Left cardiac atrium (tissue), 4 donors: ENCODE data around the gene IKZF4. TPM values are rescaled to one million over a fixed set of nuclear protein-coding genes. Genes with fewer than 3 reads are reported as not detected.
"Not testable (repeated sequence)": the region's sequence is repeated elsewhere in the genome, so short reads cannot be mapped to it uniquely, and the experiment has no call there.

Experiments
- ATAC-seq, 2 donors: fragments of 200-7000 bp; cut with Tn5 transposase; one replicate each; pipeline ENCODE4 v1.9.1; 2020; ENCODE audit warnings: mild to moderate bottlenecking in 2 of 2, moderate library complexity in 2 of 2
- DNase-seq: peaks from one replicate; pipeline ENCODE4 v3.0.0-alpha.2; 2020
- intact Hi-C, 2 donors: fragments of 100-400 bp; cut with DNase I; formaldehyde crosslinking; loops; one replicate each; pipeline versions ENCODE4 v1.14.1 to v1.15.1; 2022 to 2023
- total RNA-seq, 2 donors: library from RNA; stranded (reverse); fragmentation: NEBNext Ultra II Directional; extraction: Animal tissue kit (Norgen Biotek cat#: 25700); gene quantifications; one replicate each; pipeline ENCODE4 v1.2.1, GENCODE V29; 2021
- donor health status: DM: no; HTN: yes; CAD: no.
- donor health status: DM: no; HTN: yes; CAD: no; lungs with severe emphysema.
- donor health status: DM: yes; HTN: yes; CAD: no.
- donor health status: Dilated cardiomyopathy.

The IKZF4 gene
- total RNA-seq, 2 donors from 2014 or later: 6.2 to 6.7 TPM

DNA sequence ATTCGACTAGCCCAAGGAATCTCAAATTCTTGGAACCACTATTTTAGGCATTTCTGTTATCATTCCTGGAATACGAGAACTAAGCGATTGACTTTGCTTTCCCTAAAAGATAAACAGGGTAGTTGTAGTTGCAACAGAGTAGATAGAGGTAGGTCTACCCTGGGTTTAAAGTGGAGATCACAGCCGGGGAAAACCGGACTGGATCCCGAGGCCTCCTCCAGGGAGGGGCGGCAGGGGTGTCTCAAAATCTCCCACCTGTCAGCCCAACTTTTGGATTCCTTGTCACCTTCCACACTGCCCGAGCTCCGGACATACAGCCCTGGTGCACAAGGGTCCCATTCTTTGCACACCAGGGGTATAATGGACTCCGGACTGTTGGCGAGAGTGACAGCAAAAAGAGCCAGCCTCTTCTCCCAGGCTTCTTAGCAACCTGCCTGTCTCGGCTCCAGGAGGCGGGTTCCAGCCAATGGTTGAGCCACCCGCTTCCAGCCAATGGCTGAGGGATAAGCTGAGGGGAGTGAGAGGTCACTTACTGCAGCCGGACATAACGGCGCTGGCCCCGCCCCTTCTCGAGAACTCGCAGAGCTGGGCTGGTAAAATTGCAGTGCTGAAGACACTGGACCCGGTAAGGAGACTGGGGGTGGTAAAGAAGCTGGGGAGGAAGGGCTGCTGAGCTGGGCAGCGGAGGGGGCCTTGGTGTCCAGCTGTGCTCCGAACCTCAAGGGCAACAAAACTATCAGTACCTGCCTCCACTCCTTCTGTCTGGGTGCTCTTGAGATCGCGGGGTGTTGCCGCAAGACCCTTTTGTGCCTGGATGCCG is 23.9 kb upstream of the IKZF4 start, which contains the start of gene SUOX:
Gene SUOX (plus strand): TSS at position 562 of the 820 bp plus-strand sequence. CDS start 4,946 bp downstream, outside the sequence.
- intact Hi-C loops: loop anchor here (2.0 to 10.0 kb wide), 3 partner anchors 44 to 108 kb away; partner anchors contain the start of genes PA2G4 (in 1 of the 2) and RPS26 (in 1 of the 2)
- peak; percentile 98 for DNase-seq
- ATAC-seq: peak; percentile 100

DNA sequence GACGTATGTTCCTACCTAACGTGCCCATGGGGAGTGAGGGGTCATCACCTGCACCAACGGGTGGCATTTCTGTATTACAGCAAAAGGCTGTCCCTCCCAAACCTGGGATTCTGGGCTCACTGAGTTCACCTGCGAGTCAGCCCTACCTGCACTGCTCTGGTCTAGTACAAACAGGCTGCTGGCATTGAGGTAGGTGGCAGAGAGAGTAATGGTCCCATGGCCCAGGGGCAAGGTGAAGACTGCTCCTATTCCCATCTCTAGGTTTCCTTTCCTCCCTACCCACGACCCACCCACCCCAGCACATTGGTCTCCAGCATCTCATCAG is 23.3 kb upstream of the IKZF4 start:
- ATAC-seq: peak; percentile 2 to 8
- DNase-seq: no peak
- intact Hi-C loops: loop anchor here (2.0 to 10.0 kb wide), 3 partner anchors 43 to 107 kb away; partner anchors contain the start of genes PA2G4 (in 1 of the 2) and RPS26 (in 1 of the 2)

DNA sequence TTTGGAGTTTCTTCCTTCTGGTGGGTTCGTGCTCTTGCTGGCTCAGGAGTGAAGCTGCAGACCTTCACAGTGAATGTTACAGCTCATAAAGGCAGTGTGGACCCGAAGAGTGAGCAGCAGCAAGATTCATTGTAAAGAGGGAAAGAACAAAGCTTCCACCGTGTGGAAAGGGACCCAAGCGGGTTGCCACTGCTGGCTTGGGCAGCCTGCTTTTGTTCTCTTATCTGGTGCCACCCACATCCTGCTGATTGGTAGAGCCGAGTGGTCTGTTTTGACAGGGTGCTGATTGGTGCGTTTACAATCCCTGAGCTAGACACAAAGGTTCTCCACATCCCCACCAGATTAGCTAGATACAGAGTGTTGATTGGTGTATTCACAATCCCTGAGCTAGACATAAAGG is 21.3 kb upstream of the IKZF4 start:
- intact Hi-C loops: loop anchor here (10.0 kb wide), 2 partner anchors 95 to 105 kb away; partner anchors contain the start of gene PA2G4 (in 1 of the 2)
- ATAC-seq, DNase-seq: not testable (repeated sequence)

DNA sequence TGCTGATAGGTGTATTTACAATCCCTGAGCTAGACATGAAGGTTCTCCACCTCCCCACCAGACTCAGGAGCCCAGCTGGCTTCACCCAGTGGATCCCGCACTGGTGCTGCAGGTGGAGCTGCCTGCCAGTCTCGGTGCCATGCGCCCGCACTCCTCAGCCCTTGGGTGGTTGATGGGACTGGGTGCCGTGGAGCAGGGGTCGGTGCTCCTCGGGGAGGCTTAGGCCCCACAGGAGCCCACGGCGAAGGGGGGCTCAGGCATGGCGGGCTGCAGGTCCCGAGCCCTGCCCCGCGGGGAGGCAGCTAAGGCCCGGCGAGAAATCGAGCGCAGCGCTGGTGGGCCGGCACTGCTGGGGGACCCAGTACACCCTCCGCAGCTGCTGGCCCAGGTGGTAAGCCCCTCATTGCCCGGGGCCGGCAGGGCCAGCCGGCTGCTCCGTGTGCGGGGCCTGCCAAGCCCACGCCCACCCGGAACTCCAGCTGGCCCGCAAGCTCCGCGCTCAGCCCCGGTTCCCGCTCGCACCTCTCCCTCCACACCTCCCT is 20.8 kb upstream of the IKZF4 start:
- intact Hi-C loops: loop anchor here (10.0 kb wide), 2 partner anchors 95 to 105 kb away; partner anchors contain the start of gene PA2G4 (in 1 of the 2)
- not testable (repeated sequence) for ATAC-seq, DNase-seq

DNA sequence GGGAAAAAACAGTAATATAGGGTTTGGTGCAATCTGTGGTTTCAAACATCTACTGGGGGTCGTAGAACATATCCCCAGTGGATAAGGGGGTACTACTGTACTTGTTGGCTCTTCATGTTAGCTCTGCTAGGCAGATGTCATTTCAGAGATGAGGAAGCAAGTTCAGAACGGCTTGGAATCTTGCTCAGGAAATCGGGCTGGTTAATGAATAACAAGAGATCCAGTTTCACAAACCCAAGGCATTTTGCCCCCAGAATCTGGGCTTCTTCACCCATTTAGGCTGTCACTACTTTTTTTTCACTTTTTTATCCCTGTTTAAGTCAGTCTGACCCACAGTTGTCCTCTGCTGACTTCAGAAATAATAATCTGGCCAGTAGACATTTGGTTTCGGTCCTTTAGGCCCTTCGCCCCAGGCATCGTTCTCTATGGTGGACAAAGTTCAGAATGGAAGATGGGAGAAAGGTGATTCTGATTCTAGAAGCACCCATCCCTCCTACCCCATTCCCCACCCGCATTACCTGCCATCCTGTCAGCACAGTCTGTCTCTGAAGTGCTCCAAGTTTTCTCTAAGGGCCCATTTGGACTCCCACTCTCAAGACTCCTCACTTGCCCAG is 19.2 kb upstream of the IKZF4 start:
- intact Hi-C loops: no loop called here
- DNase-seq: no peak
- ATAC-seq: no peak

DNA sequence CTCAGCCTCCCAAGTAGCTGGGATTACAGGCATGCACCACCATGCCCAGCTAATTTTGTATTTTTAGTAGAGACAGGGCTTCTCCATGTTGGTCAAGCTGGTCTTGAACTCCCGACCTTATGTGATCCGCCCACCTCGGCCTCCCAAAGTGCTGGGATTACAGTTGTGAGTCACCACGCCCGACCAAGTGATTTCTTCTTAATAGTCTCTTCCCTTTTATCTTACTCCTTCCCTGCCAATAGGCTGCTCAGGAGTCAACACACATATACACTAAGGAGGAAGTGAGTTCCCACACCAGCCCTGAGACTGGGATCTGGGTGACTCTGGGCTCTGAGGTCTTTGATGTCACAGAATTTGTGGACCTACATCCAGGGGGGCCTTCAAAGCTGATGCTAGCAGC is 17.5 kb upstream of the IKZF4 start:
- intact Hi-C loops, ATAC-seq, DNase-seq: not testable (repeated sequence)

DNA sequence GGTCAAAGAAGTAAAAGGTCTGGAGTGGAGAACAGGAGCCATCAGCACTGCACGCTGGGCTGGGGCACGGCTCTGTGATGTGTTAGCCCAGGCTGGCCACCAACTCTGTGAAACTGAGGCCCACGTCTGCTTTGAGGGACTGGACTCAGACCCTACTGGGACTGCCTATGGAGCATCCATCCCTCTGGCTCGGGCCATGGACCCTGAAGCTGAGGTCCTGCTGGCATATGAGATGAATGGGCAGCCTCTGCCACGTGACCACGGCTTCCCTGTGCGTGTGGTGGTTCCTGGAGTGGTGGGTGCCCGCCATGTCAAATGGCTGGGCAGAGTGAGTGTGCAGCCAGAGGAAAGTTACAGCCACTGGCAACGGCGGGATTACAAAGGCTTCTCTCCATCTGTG is 16.6 kb upstream of the IKZF4 start:
- intact Hi-C loops: no loop called here
- no peak for DNase-seq
- ATAC-seq: no peak

DNA sequence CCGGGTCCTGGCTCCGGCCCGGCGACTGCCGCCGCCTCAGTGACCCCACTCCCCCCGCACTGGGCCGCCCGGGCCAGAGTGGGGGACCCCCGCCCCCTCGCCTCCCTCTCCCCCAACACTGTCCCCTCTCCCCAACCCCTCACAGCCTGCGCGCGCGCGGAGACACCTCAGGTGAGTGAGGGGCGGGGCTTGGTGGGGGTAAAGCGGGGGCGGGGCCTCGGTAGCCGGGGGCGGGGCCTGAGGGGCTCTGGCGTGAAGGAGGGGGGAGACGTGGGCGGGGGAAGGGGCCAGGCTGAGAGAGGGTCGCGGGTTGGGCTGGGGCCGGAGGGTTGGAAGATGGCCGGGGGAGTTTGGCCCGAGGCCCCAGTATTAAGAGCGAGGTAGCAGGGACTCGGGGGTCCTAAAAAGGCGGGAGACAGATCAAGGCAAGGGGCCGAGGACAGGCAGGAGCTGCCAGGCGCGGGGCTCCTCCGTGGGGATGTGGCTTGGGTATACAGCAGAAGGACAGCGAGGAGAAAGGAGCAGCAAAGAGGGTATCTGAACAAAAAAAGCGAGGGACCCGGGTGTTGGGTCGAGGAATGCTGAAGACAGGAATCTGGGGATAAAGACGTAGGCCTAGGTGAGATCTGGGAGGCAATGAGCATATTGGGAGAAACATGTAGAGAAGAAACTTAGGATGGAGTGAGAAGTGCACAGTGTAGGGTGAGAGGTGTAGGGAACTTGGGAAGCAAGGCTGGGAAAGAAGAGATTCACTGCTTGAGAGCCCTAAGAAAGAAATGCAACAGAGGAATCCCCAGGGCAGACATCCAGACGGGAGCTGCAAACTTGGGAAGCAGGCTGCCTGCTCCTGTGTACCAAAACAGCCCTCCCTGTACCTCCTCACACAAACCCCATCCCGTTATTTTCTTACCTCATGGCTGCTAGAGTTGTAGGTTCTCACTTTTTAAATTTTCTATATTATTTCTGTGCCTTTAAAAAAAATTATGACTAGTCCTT is 13.0 kb upstream of the IKZF4 start:
- DNase-seq (peak; percentile 67), ATAC-seq (peak; percentile 88 to 89)
- intact Hi-C loops: no loop called here

DNA sequence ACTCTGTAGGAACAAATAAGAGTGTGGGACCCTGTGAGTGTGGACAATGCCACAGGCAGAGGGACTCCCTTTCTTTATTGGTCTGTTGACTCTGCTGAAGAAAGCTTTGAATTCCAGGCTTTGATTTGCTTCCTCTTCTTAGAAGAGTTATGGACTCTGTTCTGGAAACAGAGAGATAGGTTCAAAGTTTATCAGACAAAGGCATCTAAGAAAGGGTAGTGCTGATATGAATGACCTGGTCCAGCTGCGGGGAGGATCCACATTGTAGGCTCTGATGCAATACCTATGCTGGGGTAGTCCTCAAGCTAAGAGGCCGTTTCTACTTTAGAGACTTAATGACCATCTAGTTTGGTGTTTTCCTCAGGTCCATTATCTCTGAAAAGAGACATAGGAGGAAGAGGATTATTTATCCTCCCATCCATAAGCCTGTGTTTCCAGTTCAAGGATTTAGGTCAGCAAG is 10.7 kb upstream of the IKZF4 start:
- ATAC-seq (no peak), DNase-seq (no peak)
- intact Hi-C loops: no loop called here

DNA sequence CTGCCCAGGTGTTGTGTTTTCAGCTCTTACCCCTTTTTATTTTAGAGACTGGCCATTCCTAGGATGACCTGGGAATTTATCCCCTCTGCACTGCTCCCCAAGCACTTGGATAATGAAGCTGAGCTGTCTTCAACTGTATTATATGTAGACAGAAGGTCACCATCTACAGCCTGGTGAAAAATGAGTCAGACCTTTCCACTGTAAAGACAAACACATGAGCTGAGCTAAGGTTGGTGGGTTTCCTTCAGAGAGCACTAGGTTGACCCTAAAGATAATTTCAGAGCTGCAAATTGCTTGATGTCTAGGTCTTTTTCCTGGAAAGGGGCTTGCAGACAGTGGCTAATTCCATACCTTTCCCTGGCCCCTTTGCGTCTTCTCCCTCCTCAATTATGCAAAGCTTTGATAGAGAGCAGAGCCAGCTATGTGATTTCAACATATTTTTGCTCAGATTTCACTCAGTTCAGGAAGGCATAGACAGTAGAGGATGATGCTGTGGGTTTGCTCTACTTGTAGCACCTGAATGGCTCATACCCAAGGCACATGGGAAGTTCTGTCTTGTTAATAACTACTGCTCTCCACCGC is 9.2 kb upstream of the IKZF4 start:
- ATAC-seq (no peak), DNase-seq (no peak)
- intact Hi-C loops: no loop called here

DNA sequence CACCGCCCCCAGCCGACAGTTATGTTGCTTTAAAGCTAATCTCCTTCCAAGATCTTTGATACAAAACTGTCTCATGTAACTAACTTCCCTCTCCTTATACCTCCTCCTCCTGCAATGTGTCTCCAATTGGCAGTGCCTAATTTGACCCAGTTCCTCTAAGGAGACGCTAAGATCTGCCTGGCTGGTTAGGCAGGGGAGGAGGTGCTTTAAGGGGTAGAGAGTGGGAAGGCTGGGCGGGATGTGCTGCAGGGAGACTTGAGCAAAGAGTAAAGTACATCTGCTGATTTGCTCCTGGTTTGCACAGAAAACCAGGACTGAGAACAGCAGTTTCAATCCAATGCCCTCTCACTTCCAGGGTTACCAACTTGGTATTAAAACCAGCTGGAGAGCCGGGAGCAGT is 7.4 kb upstream of the IKZF4 start:
- DNase-seq: no peak
- ATAC-seq: no peak
- intact Hi-C loops: no loop called here

DNA sequence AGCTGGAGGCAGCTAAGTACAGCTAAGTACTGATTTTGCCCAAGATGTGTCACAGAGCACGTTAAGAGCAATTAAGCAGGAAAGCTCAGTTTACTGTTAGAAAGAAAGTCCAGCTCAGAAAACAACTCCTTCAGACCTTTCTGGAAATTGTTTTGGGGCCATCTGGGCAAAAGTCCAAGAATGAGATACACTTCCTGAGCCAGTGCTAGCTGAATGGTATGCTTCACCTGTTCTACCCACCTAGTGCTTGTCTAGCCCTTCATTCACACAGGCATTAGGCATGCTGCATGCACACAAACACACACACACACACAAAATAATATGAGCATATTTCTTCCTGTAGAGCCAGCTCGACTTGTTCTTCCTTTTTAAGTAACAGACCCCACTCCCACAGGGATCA is 6.6 kb upstream of the IKZF4 start:
- ATAC-seq: no peak
- no peak for DNase-seq
- intact Hi-C loops: no loop called here

DNA sequence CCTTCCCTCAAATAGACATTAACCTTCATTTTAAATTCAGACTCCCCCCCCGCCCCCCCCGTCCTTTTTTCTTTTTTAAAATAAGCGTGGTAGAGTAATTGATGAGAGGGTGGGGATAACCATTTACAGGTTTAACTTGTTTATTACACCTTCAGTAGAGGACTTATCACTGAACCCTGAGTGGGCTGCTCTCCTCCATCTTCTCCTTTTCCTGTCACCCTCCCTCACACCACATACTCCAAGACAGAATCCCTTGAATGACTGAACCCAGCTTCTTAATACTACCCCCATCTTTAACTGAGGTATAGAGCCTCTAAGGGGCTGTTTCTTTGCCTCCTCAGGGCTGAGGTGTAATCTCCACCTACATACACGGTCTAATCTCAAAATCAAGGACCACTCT is 3.7 kb upstream of the IKZF4 start:
- DNase-seq (no peak), ATAC-seq (no peak)
- intact Hi-C loops: no loop called here

DNA sequence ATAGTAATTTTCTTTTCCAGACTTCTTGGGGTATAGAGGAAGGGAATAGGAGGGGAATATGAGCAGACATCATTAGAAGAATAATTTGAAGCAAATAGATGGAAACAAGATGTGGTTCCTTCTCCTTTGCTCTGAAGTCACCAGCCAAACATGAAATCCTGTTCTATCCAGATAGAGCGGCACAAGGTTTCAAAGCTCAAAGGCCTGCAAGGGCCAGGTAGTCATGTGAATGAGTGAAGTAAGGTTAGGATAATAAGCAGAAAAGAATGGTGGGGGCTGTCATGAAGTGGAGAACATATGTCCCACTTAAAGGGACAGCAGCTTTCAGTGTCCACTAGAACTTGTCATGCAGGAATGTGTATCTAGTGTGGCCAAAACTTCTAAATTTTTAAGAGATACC is 2.5 kb upstream of the IKZF4 start:
- intact Hi-C loops: no loop called here
- no peak for ATAC-seq
- no peak for DNase-seq

DNA sequence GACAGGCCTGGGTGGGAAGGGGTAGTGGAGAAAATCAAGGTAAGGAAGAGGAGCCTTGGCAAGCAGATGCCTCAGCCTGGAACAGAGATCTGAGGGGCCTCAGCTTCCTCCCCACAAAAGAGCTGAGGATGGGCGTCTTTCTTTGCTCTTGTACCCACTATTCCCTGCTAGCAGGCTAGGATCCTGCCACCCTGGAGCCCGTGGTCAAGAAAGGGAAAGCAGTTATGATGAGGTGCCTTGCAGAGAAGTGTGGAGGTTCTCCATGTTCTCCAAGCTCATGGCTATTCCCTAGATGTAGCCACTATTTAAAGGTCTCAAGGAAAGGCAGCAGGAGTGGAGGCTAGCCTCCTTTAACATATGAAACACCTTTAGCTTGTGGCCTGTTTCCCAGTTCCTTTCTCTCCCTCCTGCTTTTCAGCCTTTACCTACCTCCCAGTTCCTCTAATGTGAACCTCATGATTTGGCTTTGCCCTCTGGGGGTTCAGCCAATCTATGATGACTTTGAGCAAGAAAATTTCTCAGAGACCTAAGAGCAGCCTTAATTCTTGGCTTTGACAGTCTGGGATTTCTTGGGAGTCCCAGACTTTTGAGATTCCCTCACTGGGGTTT is 1.1 kb downstream of the IKZF4 start:
- ATAC-seq (peak in 1 of 2 donors; percentile 6), DNase-seq (no peak)
- intact Hi-C loops: no loop called here

DNA sequence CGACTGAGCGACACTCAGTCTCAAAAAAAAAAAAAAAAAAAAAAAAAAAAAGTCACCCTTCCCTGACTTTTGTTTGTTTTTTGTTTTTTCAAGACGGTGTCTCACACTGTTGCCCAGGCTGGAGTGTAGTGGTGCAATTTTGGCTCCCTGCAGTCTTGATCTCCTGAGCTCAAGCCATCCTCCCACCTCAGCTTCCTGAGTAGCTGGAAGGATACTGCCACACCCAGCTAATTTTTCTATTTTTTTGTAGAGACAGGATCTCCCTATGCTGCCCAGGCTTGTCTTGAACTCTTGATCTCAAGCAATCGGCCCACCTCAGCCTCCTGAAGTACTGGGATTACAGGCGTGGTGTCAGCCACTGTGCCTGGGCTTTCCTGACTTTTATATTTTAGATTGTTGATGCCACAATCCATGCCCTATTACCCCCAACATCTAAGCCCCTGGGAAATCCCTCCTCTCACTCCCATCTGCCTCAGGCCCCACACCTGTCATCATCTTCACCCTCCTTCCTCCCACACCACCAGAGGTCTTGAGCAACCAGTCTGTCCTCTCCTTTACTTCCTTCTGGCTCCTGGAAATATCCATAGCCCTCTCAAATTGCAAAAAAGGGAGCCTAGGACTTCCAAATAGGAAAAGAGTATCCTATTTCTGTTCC is 7.8 kb downstream of the IKZF4 start:
- no peak for DNase-seq
- peak in 1 of 2 donors; percentile 70 for ATAC-seq
- intact Hi-C loops: loop anchor here in 1 of 2 donors (5.0 kb wide), 1 partner anchor 291 kb away; no protein-coding TSS in a partner anchor

DNA sequence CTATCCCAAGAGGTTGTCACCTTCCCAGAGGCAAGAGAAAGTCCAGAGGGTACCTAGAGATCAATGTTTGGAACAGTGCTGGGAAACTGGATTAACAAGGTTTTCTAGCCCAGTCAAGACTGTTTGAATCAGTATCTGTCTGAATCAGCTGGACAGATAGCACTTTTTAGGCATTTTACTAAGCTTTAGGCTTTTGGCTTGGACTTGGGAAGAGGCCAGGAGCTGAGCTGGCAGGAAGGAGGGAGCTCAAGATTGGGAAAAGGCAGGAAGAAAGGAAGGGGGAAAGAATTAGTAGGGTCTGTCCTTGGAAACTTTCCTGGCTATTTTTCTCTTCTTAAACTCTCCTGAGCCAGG is 8.3 kb downstream of the IKZF4 start:
- intact Hi-C loops: loop anchor here in 1 of 2 donors (5.0 kb wide), 1 partner anchor 292 kb away; no protein-coding TSS in a partner anchor
- no peak for DNase-seq
- peak in 1 of 2 donors; percentile 55 for ATAC-seq
